Cardiac muscle cell (in vitro differentiated cells and primary cell): Measurements from ENCODE around the gene PRKCD. TPM values are rescaled to one million over a fixed set of nuclear protein-coding genes. Genes with fewer than 3 reads are reported as not detected.

Source experiments
- DNase-seq, 2 donors: peaks; one replicate each; pipeline versions ENCODE4 v3.0.0 to v3.0.0-alpha.2; 2010 to 2017; ENCODE audit warnings: low read depth in 1 of 2, low spot score in 1 of 2
- H3K27ac ChIP-seq: fragments of 200-600 bp; sonication (generic); 2 replicates; pipeline ENCODE4 v1.5.1; 2016
- H3K27me3 ChIP-seq: fragments of 200-600 bp; sonication (generic); 2 replicates; pipeline ENCODE4 v1.6.0; 2016; ENCODE audit warnings: control low read depth
- H3K36me3 ChIP-seq: fragments of 200-600 bp; sonication (generic); 2 replicates; pipeline ENCODE4 v1.5.1; 2016; ENCODE audit warnings: control low read depth
- H3K4me1 ChIP-seq: fragments of 200-600 bp; sonication (generic); 2 replicates; pipeline ENCODE4 v1.8.1; 2017; ENCODE audit warnings: low read depth, mild to moderate bottlenecking, mixed run types
- H3K4me3 ChIP-seq: fragments of 200-600 bp; sonication (generic); 2 replicates; pipeline ENCODE4 v1.5.1; 2016; ENCODE audit warnings: mild to moderate bottlenecking
- H3K9me3 ChIP-seq: fragments of 200-600 bp; sonication (generic); 2 replicates; pipeline ENCODE4 v1.5.1; 2017; ENCODE audit warnings: low read depth, mild to moderate bottlenecking, control low read depth
- polyA plus RNA-seq: library from polyadenylated mRNA; unstranded; fragments of >200 nt; fragmentation: Nextera tagmentation; extraction: Ambion mirVana; gene quantifications from 2 replicates; pipeline ENCODE4 v1.2.1, GENCODE V29; 2016
- total RNA-seq: library from RNA; depleted of rRNA; stranded (reverse); fragments of >200 nt; gene quantifications from 2 replicates; pipeline ENCODE4 v1.2.3, GENCODE V29; 2016
- TF ChIP-seq, protein P1 (sequence below): IDR thresholded peaks from 2 replicates; pipeline ENCODE4 v1.5.1; 2012; ENCODE audit warnings: low read depth, mild to moderate bottlenecking, low read length

The PRKCD gene
- total and polyA plus RNA-seq, 2 experiments from 2014 or later: 1.3 to 3.9 TPM

DNA sequence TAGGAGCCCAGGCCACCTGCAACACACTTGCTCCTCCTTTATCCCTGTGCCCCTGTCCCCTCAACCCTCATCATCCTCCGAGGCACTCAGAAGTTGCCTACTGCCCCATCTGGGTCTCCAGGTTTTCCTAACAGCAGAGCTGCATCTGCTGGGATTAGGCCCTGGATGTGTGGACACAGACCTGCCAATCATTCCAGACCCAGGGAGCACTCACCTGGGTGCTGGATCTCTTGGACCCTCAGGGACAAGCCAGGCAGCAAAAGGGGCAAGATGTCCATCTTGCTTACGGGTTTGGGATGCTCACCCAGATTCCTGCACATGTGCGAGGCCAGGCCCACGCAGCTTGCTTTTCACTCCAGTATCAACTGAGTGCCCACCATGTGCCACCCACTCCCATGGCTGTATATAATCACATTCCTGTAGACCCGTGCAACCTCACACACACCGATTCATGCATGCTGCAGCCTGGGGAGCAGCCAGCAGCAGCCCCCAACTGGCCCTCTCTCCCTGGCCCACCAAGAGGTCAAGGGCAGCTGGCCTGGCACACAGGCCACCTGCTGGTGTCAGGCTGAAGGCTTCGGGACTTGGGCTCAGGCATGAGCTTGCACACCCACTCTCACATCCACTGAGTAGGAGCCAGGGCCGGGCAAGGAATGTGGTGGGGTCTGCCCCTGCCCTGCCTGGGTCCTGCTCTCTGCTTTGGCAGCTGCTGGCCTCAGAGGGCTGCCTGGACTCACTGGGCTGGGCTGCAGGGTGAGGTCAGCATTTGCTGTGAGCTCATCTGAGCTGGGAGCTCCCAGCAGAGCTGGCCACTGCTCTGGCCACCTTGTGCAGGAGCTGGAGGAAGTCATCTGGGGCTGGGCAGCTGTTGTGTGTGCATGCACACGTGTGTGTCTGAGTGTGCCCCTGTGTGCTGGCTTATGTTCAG, 14.9 kb downstream of the PRKCD start:
- Histone ChIP-seq H3K4me3 (no peak overlapping the region), H3K27me3 (peaks cover 35% of the 10 kb centered on the region), H3K4me1 (no peaks in the 10 kb centered on the region), H3K9me3 (no peaks in the 10 kb centered on the region), H3K36me3 (no peaks in the 10 kb centered on the region), H3K27ac (no peak overlapping the region)
- no peak for DNase-seq
- TF ChIP-seq, protein P1, sequence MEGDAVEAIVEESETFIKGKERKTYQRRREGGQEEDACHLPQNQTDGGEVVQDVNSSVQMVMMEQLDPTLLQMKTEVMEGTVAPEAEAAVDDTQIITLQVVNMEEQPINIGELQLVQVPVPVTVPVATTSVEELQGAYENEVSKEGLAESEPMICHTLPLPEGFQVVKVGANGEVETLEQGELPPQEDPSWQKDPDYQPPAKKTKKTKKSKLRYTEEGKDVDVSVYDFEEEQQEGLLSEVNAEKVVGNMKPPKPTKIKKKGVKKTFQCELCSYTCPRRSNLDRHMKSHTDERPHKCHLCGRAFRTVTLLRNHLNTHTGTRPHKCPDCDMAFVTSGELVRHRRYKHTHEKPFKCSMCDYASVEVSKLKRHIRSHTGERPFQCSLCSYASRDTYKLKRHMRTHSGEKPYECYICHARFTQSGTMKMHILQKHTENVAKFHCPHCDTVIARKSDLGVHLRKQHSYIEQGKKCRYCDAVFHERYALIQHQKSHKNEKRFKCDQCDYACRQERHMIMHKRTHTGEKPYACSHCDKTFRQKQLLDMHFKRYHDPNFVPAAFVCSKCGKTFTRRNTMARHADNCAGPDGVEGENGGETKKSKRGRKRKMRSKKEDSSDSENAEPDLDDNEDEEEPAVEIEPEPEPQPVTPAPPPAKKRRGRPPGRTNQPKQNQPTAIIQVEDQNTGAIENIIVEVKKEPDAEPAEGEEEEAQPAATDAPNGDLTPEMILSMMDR: no peak

DNA sequence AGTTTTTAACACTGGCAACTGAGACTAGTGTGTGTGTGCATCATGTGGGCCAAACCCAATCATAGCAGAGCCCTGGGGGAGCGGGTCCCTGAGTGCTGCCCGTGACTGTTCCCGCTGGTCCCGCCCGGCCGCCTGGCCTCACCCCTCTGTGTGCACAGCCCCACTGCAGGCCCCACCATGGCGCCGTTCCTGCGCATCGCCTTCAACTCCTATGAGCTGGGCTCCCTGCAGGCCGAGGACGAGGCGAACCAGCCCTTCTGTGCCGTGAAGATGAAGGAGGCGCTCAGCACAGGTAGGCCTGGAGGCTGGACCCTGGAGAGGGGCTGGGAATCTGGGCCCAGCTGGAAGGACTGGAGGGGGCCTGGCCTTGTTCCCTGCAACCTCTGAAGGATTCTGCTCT, 17.2 kb downstream of the PRKCD start:
- Histone ChIP-seq H3K27ac (no peak overlapping the region), H3K36me3 (no peaks in the 10 kb centered on the region), H3K4me3 (no peak overlapping the region), H3K9me3 (no peaks in the 10 kb centered on the region), H3K27me3 (peaks cover 15% of the 10 kb centered on the region), H3K4me1 (no peaks in the 10 kb centered on the region)
- DNase-seq: no peak
- TF ChIP-seq, protein P1: no peak

DNA sequence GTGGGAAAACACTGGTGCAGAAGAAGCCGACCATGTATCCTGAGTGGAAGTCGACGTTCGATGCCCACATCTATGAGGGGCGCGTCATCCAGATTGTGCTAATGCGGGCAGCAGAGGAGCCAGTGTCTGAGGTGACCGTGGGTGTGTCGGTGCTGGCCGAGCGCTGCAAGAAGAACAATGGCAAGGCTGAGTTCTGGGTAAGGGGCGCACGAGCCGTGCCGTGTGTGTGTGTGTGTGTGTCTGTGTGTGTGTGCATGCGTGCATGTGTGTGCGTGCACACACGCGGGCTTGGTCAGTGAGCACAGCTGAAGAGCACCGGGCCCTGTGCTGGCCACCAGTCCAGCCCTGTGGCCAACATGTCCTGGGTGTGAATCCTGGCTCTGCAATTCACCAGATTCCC, 18.6 kb downstream of the PRKCD start:
- Histone ChIP-seq H3K36me3 (no peaks in the 10 kb centered on the region), H3K27ac (no peak overlapping the region), H3K9me3 (no peaks in the 10 kb centered on the region), H3K27me3 (peaks cover 8% of the 10 kb centered on the region), H3K4me3 (no peak overlapping the region), H3K4me1 (no peaks in the 10 kb centered on the region)
- DNase-seq: no peak
- TF ChIP-seq, protein P1: no peak

DNA sequence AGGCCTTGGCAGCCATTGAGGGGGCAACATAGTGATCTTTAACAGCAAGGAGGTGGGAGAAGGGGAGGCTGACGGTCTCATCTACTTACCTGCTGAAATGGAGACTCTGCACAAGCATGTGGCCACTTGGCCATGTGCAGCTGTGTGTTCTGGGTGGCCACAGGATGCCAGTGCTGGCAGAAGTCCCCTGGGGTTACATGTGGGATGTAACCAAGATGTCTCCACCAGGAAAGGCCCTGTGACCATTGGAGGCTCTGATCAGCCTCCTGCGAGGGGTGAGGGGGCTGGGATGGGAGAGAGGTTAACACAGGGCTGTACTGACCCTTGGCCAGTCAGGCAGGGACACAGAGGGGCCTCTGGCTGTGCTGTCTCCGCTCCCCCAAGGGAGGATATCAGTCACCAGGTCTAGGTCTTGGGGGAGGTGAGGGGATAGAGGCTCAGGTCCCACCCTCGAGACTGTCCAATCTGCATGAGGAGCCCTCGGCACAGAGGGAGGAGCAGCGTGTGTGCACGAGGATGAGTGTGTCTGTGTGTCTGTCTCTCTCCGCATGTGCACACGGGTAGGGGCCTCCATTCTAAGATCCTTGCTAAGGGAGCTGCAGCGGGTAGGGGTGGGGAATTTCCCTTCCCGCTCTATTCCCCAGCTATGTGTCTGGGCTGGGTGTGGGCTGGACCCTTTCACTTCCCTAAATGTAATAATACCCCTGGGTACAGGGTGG, 19.5 kb downstream of the PRKCD start:
- TF ChIP-seq, protein P1: no peak

DNA sequence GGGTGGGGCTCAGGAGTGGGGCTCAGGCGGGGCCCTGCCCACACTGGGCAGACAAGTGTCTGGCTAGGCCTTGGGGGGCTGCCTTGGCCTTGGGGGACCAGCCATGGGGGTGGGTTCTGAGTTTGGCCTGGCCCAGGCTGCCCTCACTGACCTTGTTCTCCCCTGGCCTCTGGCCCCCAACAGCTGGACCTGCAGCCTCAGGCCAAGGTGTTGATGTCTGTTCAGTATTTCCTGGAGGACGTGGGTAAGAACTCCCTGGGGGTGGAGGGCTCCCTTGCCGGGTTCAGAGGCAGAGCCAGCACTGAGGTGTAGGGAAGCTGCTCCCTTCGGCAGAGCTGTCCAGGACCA, 20.0 kb downstream of the PRKCD start:
- Histone ChIP-seq H3K9me3 (no peaks in the 10 kb centered on the region), H3K4me1 (no peaks in the 10 kb centered on the region), H3K27me3 (peaks cover 5% of the 10 kb centered on the region), H3K27ac (no peak overlapping the region), H3K4me3 (no peak overlapping the region), H3K36me3 (no peaks in the 10 kb centered on the region)
- TF ChIP-seq, protein P1: no peak
- no peak for DNase-seq

More for the DNA sequence above, 19.5 kb downstream of the PRKCD start:
- Histone ChIP-seq H3K4me3 (no peak overlapping the region), H3K27ac (no peak overlapping the region), H3K9me3 (no peaks in the 10 kb centered on the region), H3K36me3 (no peaks in the 10 kb centered on the region), H3K4me1 (no peaks in the 10 kb centered on the region), H3K27me3 (peaks cover 8% of the 10 kb centered on the region)
- DNase-seq: no peak
